ENCODE data around the gene ABCG1. TPM values are rescaled to one million over a fixed set of nuclear protein-coding genes. Genes with fewer than 3 reads are reported as not detected.

The ABCG1 gene
- total RNA-seq, 2 donors from 2014 or later, result 3.1 to 3.5 TPM

DNA sequence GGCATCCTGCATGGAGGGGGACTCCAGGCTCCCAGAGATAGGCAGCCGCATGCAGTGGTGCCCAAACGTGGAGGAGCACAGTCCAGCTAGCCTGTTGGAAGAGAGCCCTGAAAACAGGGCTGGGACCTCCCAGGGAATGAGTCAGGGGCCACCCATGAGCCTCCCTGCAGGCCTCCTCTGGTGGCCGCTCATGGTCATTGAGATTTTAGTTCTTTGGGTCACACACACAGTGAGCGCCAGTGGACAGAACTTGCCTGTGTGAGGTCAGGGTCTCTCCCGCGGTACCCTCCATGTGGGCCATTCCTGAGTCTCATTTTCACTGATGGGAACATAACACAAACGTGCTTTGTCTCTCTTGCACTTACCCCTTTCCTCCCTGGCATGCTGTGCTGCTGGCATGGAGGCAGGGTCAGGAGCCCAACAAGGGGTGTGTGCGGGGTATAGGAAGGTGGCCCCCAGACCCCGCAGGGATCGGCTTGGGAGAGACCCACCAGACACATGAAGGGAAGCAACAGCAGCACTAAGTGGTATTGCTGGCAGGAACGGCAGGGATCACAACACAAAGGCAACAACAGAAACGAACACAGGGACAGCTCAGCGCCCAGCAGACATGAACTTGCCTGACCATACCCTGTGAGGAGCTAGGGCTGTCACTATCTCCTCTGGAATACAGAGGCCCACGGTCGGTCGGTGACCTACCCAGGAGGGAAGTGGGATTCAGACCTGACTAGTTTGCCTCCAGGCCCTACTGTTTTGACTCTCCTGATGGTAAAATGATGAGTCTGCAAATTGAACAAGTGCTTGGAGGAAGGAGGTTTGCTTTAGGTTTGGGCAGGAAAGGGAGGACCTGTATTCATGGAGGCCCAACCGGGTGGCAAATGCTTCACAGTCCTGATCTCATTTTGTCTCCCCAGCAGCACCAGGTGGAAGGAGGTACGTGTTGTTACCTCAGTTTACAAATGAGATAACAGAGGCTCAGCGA, 31.8 kb downstream of the ABCG1 start:
- no peaks in the 10 kb centered on the region for H3K36me3 Mint-ChIP-seq
- H3K4me3 Mint-ChIP-seq, result no peak overlapping the region
- peaks cover 7 to 10% of the 10 kb centered on the region in 2 donors for H3K4me1 Mint-ChIP-seq (ENCODE audit: low read depth in 2 of 2)
- DNase-seq (ENCODE audit: low spot score) (no peak), ATAC-seq (peak in 1 of 2 donors; percentile 43)
- H3K27me3 Mint-ChIP-seq, result peaks cover 0 to 24% of the 10 kb centered on the region in 2 donors
- H3K9me3 Mint-ChIP-seq, result no peaks in the 10 kb centered on the region
- H3K27ac Mint-ChIP-seq, result no peak overlapping the region

- H3K4me1 Mint-ChIP-seq (ENCODE audit: low read depth in 2 of 2), result peaks cover 7 to 10% of the 10 kb centered on the region in 2 donors
- H3K9me3 Mint-ChIP-seq, result no peaks in the 10 kb centered on the region
Measured at GRCh38 chr21:42251654-42252324, 32.8 kb downstream of the ABCG1 start.

DNA sequence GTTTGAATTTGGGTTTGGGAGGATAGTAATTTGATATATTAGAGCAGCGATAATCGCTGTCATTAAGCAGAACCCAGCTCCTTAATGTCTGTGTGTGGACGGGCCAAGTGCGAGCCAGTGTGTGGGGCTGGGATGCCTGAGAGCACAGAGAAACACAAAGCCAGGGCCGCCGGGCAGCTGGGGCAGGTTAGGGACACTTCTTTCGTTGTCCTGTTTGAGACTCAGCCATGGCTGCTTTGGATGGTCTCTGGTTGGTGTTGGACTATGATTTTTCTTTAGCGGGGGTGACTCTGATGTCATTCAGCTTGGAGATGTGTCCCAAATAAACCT, 33.4 kb downstream of the ABCG1 start:
- DNase-seq (ENCODE audit: low spot score) (no peak), ATAC-seq (no peak)
- Mint-ChIP-seq H3K36me3 (no peaks in the 10 kb centered on the region), H3K27me3 (peaks cover 0 to 17% of the 10 kb centered on the region in 2 donors), H3K9me3 (no peaks in the 10 kb centered on the region), H3K4me1 (ENCODE audit: low read depth in 2 of 2) (peaks cover 6 to 10% of the 10 kb centered on the region in 2 donors), H3K4me3 (no peak overlapping the region), H3K27ac (no peak overlapping the region)

More at GRCh38 chr21:42251654-42252324, 32.8 kb downstream of the ABCG1 start:
- no peaks in the 10 kb centered on the region for H3K36me3 Mint-ChIP-seq
- no peak overlapping the region for H3K27ac Mint-ChIP-seq
- DNase-seq (ENCODE audit: low spot score) (no peak), ATAC-seq (no peak)
- H3K4me3 Mint-ChIP-seq, result no peak overlapping the region
- H3K27me3 Mint-ChIP-seq, result peaks cover 0 to 20% of the 10 kb centered on the region in 2 donors

DNA sequence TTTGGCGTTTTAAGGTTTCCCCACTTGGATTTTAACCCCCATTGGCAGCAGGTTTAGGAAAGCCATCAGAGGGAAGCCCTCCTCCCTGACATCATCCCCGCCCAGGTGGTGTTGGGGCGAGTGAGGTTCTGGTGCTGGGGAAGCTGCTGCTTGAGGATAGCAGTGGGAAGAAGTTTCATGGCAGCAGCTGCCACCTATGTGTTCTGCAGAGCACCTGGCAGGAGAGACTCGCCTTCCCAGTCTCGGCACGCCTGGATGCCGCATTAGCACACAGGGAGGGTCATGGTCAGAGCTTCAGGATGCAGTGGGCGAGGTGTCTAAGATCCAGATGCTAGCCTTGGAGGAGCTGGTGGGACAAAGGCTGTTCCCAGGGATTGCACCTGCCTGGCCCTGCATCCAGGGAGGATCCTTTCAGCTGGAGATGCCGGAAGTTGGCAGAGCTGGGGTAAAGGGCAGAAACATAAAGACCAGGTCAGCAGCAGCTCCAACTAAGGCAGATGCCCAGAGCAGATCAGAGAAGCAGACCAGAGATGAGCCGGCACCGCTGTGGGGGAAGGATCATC, 33.9 kb downstream of the ABCG1 start:
- H3K27me3 Mint-ChIP-seq, result peaks cover 0 to 12% of the 10 kb centered on the region in 2 donors
- H3K36me3 Mint-ChIP-seq, result no peaks in the 10 kb centered on the region
- peaks cover under 1 to 10% of the 10 kb centered on the region in 2 donors for H3K4me1 Mint-ChIP-seq (ENCODE audit: low read depth in 2 of 2)
- H3K27ac Mint-ChIP-seq, result no peak overlapping the region
- H3K9me3 Mint-ChIP-seq, result no peaks in the 10 kb centered on the region
- DNase-seq (ENCODE audit: low spot score) (no peak), ATAC-seq (no peak)
- H3K4me3 Mint-ChIP-seq, result no peak overlapping the region

DNA sequence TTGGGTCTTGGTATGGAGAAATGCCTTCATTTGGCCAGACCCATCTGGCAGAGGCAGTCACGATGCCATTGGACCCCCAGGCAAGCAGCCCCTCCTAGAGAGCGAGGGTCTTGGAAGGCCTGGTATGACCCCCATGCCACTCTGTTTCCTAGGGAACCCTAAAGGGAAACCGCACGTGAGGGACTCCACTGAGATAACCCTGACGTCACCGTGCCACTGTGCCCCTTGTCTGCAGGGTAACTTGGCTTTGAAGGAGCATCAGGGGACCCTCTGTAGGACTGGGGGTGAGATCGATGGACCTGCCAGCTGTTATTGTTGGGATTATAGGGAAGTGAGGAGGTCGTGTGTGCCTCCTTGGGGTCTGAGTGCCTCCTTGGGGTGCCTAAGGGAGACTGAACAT, 34.5 kb downstream of the ABCG1 start:
- Mint-ChIP-seq H3K27me3 (peaks cover 0 to 13% of the 10 kb centered on the region in 2 donors), H3K9me3 (no peaks in the 10 kb centered on the region), H3K27ac (no peak overlapping the region), H3K36me3 (no peaks in the 10 kb centered on the region), H3K4me3 (no peak overlapping the region), H3K4me1 (ENCODE audit: low read depth in 2 of 2) (peaks cover 3 to 13% of the 10 kb centered on the region in 2 donors)
- ATAC-seq (no peak), DNase-seq (ENCODE audit: low spot score) (no peak)

DNA sequence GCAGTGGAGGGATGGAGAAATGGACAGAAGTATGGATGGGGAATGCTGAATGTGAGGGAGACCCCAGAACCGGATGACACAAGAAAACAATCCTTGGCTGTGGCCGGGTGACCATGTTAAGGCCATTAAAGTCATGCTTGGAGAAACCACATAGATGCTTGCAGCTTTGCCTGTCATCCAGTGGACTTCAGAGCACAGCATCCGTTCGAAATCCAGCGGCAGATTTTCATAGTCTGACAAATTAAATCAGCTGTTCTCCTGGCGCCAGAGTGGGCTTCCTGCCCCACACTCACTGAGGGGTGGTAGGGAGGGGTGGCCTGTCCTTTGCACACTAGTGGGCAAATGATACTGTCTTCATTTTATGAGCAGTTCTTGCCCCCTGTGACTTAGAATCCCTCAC, 35.1 kb downstream of the ABCG1 start:
- H3K4me3 Mint-ChIP-seq, result no peak overlapping the region
- H3K9me3 Mint-ChIP-seq, result no peaks in the 10 kb centered on the region
- H3K27ac Mint-ChIP-seq, result no peak overlapping the region
- no peak for ATAC-seq
- peaks cover 0 to 12% of the 10 kb centered on the region in 2 donors for H3K27me3 Mint-ChIP-seq
- no peak for DNase-seq (ENCODE audit: low spot score)
- H3K4me1 Mint-ChIP-seq (ENCODE audit: low read depth in 2 of 2), result peaks cover 5 to 12% of the 10 kb centered on the region in 2 donors
- no peaks in the 10 kb centered on the region for H3K36me3 Mint-ChIP-seq

DNA sequence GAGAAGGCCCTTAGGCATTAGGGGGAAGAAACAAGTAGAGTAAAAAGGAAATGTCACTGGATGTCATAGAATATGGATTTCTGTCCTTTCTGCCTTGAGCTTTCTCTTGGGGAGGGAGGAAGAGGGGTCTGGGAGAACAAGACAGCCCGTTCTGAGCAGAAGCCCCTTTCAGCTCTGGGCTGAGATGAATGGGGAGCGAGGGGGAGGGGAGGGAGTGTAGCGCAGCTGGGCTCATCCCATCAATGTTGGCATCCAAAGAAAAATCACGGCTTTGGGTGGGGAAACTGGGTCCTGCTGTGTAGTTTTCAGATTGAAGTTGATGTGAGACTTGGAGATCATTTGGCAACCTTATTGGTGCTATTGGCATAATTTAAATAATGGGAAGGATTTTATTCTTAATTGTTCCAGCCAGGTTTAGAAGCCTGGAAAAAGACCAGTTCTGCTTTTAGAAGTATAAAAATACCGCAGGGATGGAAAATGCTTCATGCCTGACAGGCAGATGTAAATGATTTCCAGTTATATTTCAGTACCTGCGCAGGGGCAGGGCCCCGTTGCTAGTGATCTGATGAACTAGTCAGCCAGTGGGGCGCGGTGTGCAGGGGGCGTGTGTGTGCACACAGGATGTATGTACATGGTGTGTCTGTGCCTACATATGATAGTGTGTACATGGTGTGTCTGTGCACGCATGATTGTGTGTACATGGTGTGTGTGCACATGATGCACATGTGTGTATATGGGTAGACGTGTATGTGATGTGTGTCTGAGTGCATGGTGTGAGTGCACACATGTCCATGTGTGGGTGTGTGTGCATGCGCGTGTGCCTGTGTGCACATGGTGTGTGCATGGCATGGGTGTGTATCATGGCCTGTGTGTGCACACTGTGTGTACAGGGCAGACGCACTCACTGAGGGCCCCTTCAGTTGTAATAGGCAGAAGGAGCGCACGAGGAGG, 36.0 kb downstream of the ABCG1 start:
- H3K27me3 Mint-ChIP-seq, result peaks cover 0 to 8% of the 10 kb centered on the region in 2 donors
- no peak overlapping the region for H3K4me3 Mint-ChIP-seq
- H3K4me1 Mint-ChIP-seq (ENCODE audit: low read depth in 2 of 2), result peaks cover 5 to 9% of the 10 kb centered on the region in 2 donors
- DNase-seq (ENCODE audit: low spot score) (no peak), ATAC-seq (no peak)
- no peaks in the 10 kb centered on the region for H3K9me3 Mint-ChIP-seq
- H3K36me3 Mint-ChIP-seq, result no peaks in the 10 kb centered on the region
- no peak overlapping the region for H3K27ac Mint-ChIP-seq

GRCh38 chr21:42255825-42256224, 36.9 kb downstream of the ABCG1 start:
- H3K36me3 Mint-ChIP-seq, result no peaks in the 10 kb centered on the region
- no peak overlapping the region for H3K27ac Mint-ChIP-seq
- peaks cover 5 to 9% of the 10 kb centered on the region in 2 donors for H3K4me1 Mint-ChIP-seq (ENCODE audit: low read depth in 2 of 2)
- H3K27me3 Mint-ChIP-seq, result peaks cover 0 to 8% of the 10 kb centered on the region in 2 donors
- no peak for ATAC-seq
- H3K4me3 Mint-ChIP-seq, result no peak overlapping the region
- H3K9me3 Mint-ChIP-seq, result no peaks in the 10 kb centered on the region
- no peak for DNase-seq (ENCODE audit: low spot score)

DNA sequence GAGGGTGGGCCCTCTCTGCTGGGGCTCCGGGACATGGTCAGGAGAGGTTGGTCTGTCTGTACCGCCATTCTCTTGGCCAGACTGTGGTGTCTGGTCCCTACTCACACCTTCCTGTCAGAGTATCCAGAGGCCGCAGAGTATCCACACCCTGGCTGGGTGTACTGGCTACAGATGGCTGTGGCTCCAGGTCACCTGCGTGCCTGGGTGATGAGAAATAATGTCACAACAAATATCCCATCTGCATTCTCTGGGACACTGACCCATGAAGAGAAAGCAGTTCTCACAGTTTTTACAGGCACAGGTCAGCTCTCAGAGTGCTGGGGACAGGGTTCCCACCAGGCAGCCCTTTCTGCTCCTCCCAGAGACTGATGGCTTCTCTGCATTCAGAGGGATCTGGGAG, 37.4 kb downstream of the ABCG1 start:
- Mint-ChIP-seq H3K4me1 (ENCODE audit: low read depth in 2 of 2) (peaks cover 5 to 9% of the 10 kb centered on the region in 2 donors), H3K4me3 (no peak overlapping the region), H3K27me3 (peaks cover 0 to 8% of the 10 kb centered on the region in 2 donors), H3K27ac (no peak overlapping the region), H3K9me3 (no peaks in the 10 kb centered on the region), H3K36me3 (no peaks in the 10 kb centered on the region)
- DNase-seq (ENCODE audit: low spot score) (no peak), ATAC-seq (no peak)

DNA sequence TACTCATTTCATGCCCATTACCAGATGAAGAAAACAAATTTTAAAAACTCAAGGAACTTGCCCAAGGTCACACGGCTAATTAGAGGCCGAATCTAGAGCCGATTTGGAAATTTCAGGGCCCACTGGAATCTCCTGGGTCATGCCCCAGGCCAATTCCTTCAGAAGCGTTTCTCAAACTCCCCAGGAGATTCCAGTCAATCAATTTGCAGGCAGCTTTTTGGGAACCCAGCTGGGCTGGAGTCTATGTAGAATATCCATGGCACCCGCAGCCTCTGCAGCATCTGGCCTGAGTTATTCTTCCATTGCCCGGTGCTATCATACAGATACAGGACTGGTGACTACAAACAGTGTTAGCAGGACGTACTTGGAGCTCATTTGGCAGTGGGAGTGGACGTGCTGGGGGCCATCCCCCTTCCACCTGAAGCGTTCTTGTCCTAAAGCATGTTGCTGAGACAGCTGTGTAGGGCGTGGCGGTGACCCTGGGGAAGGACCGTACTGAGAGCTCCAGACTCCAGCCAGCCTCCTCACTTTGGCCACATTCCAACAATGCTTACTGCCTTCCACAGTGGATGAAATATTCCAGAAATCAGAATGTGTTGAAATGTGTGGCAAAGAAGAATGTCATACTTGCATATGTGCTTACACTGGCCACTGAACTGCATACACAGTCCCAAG, 38.3 kb downstream of the ABCG1 start:
- Mint-ChIP-seq H3K36me3 (no peaks in the 10 kb centered on the region), H3K4me3 (no peak overlapping the region), H3K27ac (no peak overlapping the region), H3K4me1 (ENCODE audit: low read depth in 2 of 2) (peaks cover 5 to 9% of the 10 kb centered on the region in 2 donors), H3K27me3 (peaks cover 0 to 8% of the 10 kb centered on the region in 2 donors), H3K9me3 (no peaks in the 10 kb centered on the region)
- ATAC-seq, result no peak
- DNase-seq (ENCODE audit: low spot score), result no peak

GRCh38 chr21:42258150-42258884, 39.4 kb downstream of the ABCG1 start:
- peak; percentile 82 for DNase-seq (ENCODE audit: low spot score)
- no peak overlapping the region for H3K4me3 Mint-ChIP-seq
- ATAC-seq, result peak; percentile 76 to 82
- H3K4me1 Mint-ChIP-seq (ENCODE audit: low read depth in 2 of 2), result peaks cover 5 to 9% of the 10 kb centered on the region in 2 donors
- no peak overlapping the region for H3K27ac Mint-ChIP-seq
- H3K36me3 Mint-ChIP-seq, result no peaks in the 10 kb centered on the region
- H3K27me3 Mint-ChIP-seq, result peaks cover 0 to 3% of the 10 kb centered on the region in 2 donors
- no peaks in the 10 kb centered on the region for H3K9me3 Mint-ChIP-seq

GRCh38 chr21:42258885-42259407, 40.0 kb downstream of the ABCG1 start:
- ATAC-seq (no peak), DNase-seq (ENCODE audit: low spot score) (no peak)
- Mint-ChIP-seq H3K9me3 (no peaks in the 10 kb centered on the region), H3K36me3 (no peaks in the 10 kb centered on the region), H3K4me1 (ENCODE audit: low read depth in 2 of 2) (peaks cover 5 to 7% of the 10 kb centered on the region in 2 donors), H3K4me3 (no peak overlapping the region), H3K27ac (no peak overlapping the region), H3K27me3 (peaks cover 0 to 3% of the 10 kb centered on the region in 2 donors)
